ENCODE measurements around the gene PRRX2. TPM values are rescaled to one million over a fixed set of nuclear protein-coding genes. Genes with fewer than 3 reads are reported as not detected.

Gene PRRX2
- 2.2 and 8.3 TPM in 2 replicates for total RNA-seq

DNA sequence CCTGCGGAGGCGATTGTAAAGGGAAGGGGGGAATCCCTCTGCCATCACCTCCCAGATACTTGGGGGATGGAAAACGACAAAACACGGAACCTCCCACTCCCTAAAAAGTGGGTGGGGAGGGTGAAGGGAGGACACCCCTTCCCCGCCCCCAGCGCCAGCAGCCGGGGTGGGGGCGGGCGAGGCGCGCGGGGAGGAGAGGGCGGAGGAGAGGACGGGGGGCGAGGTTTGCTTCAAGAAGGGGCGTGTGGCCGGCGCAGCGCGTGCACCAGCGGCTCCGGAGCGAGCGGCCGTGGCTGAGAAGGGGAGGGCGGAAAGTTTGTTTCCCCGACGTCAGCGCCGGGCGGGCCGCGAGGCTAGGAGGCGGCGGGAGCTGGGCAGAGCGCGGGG lies at the start of gene PRRX2:
PRRX2 (plus strand) TSS at position 259 of the 387 bp plus-strand sequence. CDS start 221 bp downstream, outside the sequence.

GRCh38 chr9:129620669-129621295 lies 44.7 kb upstream of the PRRX2 start, which contains the start of gene C9orf50:
Gene C9orf50, minus strand, starts transcription at chr9:129621101. Its CDS starts 527 bp downstream, at chr9:129620574.

DNA sequence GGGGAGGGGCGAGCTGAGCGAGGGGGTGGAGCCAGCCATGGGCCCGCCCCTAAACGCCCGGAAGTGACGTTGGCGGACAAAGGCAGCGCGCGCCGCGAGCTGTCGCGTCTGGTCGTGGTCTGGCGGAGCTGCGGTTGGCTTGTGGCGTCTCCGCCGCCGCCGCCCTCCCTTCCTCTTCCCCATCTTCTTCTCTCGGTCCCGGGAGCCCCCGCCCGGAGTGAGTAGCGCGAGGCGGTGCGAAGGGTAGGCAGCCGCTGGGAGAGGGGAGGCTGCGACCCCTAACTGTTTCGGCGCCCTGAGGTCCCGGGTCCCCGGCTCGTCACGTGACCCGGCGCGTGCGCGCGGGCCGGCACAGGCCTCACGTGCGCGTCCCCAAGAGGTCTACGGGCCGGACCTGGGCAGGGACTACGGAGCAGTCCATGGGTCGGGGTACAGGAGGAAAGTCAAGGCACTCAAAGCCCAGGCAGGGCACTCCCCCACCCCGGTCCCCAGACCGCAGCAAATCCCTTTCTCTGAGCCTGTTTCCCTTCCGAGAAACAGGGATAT lies 39.3 kb upstream of the PRRX2 start, which contains the start of gene NTMT1:
NTMT1 (plus strand) TSS at position 85 of the 546 bp plus-strand sequence. CDS start 6,541 bp downstream, outside the sequence.

GRCh38 chr9:129641750-129642585 lies 23.5 kb upstream of the PRRX2 start, which contains the start of gene ASB6:
Gene ASB6, minus strand, starts transcription at chr9:129642151. Its CDS starts 152 bp downstream, at chr9:129641999.

DNA sequence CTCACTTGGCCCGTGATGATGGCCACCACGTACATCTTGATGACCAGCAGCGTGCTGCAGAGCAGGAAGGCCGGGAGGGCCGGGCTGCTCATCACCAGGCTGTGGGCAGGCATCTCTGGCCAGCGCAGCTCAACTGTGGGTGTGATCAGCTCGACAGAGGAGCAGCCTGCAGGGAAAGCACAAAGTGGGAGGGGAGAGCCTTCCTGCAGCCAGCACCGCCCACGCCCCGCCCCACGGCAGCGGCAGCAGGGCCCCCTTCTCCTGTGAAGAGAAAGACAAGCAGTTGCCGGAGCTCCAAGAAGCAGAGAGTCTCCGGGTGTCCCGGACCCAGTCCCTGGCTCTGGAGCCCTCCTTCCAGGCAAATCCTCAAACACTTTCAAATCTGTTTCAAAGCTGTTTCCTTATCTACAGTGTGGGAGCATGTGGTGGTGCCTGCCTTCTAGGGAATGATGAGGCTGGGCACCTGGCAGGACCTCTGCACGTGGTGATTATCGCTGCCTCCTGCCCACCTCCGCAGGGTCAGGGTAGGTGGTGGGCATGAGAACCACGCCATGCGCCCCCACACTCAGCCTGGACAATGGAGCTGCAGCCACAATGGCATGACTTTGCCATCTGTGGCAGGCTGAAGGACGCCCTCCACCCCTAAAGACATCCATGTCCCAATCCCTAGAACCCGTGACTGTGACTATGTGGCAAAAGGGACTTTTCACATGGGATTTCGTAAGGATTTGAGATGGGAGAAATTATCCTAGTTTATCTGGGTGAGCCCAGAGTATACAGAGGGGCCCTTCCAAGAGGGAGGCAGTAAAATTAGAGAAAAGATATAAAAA lies 87.7 kb downstream of the PRRX2 start, which contains the start of gene PTGES:
PTGES (minus strand) TSS at position 143 of the 830 bp plus-strand sequence; CDS start at position 113, 30 bp downstream.

Other genes starting within 250 kb of the PRRX2 start
- not detected in 2 replicates for gene C9orf50, start 44.5 kb upstream of the PRRX2 start, total RNA-seq
- gene NTMT1, start 39.5 kb upstream of the PRRX2 start, total RNA-seq, result 27.9 and 30.7 TPM in 2 replicates
- gene ASB6, start 23.5 kb upstream of the PRRX2 start, total RNA-seq, result 20.1 and 20.6 TPM in 2 replicates
- gene PTGES, start 87.4 kb downstream of the PRRX2 start, total RNA-seq, result 1.1 and 2.1 TPM in 2 replicates
- gene TOR1B, start 137.5 kb downstream of the PRRX2 start, total RNA-seq, result 20.0 and 34.0 TPM in 2 replicates
- gene TOR1A, start 158.5 kb downstream of the PRRX2 start, total RNA-seq, result 37.7 and 57.2 TPM in 2 replicates
- gene C9orf78, start 169.6 kb downstream of the PRRX2 start, total RNA-seq, result 22.4 and 31.4 TPM in 2 replicates
- gene USP20, start 169.8 kb downstream of the PRRX2 start, total RNA-seq, result 9.4 and 14.3 TPM in 2 replicates